HFF-Myc (cell line): ENCODE results near the gene BBOX1.
A peak's percentile ranks its signal among the peaks of the same experiment; 100 is the strongest.

ENCODE experiments used
- DNase-seq: peaks from one replicate; pipeline ENCODE4 v3.0.0-alpha.2; 2011; ENCODE audit warnings: low read depth; ENCODE audit errors: extremely low read depth
- H3K4me3 ChIP-seq: replicated peaks from 2 replicates; pipeline ENCODE4 v1.5.1; 2011; ENCODE audit warnings: low read depth, mild to moderate bottlenecking, control low read depth, low read length
- CTCF ChIP-seq: IDR thresholded peaks from 2 replicates; pipeline ENCODE4 v1.5.1; 2012; ENCODE audit warnings: mild to moderate bottlenecking, low read depth, low read length, control low read depth; ENCODE audit errors: missing control alignments

Gene BBOX1

GRCh38 chr11:27002431-27002830 is 38.2 kb upstream of the BBOX1 start:
- TF ChIP-seq CTCF: no peak
- no peak for DNase-seq
- no peak overlapping the region for H3K4me3 ChIP-seq

DNA sequence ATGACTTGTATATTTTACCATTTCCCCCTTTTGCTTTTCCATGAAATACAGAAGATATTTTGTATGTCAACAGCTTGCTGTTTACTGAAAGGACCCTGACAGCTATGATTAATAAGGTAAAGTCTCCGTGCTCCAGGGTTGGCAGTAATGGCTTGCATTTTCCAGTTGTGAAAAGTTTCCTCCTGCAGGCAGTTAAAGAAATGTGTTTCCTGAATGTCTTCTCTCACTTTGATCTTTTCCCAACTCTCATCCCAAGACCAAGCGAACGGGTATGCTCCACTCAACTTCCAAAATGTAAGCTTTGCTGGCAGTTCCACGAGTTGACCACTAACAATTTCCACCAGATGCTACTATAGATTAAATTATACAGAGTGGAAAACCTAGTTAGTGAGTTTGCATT is 37.8 kb upstream of the BBOX1 start:
- TF ChIP-seq CTCF: no peak
- DNase-seq: no peak
- H3K4me3 ChIP-seq: no peak overlapping the region

- H3K4me3 ChIP-seq: no peak overlapping the region
- no peak for DNase-seq
- no peak for TF ChIP-seq CTCF
These were observed 36.5 kb upstream of the BBOX1 start for GRCh38 chr11:27004103-27004502.

DNA sequence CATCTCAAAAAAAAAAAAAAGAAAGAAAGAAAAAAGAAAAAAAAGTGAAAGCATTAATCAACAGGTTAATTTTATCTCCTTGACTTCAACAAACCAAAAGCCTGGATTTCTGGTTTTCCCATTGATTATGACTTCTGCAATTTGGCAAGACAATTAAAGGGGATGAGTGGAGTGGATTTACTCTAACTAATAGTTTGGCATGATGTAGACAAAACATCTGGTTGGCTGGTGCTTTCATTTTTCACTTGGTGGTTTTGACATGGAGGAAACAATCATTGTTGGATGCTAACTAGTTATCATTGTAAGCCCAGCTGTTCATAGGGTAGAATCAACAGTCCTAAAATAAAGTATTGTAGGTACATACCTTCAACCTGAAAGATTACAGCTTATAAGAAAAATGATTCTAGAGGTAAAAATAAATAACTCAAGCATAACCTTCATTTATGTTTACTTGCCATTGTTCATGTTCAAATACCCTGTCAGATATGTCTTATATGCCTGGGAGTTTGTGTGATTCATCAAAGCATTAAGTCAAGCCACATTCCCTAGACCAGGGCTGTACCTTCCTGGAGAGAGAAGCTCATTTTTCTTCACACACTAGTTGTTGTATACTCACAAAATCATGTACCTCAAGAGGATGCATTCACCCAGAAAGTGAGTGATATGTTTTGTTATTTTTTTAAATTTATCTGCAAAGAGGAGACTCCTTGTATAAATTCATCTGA is 31.6 kb upstream of the BBOX1 start:
- DNase-seq: no peak
- TF ChIP-seq CTCF: no peak
- H3K4me3 ChIP-seq: no peak overlapping the region

- DNase-seq: no peak
- H3K4me3 ChIP-seq: no peak overlapping the region
These were observed 28.9 kb upstream of the BBOX1 start for GRCh38 chr11:27011560-27012233.

DNA sequence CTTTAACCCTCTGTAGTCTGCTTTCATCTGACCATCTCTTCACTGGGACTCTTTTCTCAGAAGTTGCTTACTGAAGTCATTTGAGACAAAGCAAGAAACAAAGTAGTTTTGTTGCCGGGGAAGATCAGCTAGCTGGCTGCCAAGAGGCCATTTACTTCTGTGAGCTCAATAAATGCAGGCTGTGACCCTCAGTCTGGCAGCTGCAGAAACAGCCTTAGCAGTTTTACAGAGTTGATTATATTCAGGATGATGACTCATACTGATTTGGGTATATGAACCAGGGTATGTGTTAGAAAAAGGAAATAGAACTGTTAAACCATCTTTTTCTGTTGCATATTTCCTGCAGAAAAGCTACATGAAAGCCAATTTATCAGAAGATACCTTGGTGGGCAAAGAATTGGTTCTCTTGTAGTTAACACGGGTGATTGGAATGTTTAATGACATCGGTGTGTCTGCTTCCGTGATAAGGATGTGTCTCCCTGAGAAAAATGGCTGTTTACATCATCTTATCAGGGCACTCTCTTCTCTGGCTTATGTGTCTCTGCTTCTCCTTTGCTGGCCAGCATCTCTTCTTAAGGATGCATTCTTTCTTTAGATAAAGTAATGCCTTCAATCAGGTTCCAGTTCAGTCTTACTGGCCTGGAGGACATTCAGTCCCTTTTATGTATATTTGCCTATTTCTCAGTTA is 28.2 kb upstream of the BBOX1 start:
- peak; percentile 60 for DNase-seq
- TF ChIP-seq CTCF: no peak
- no peak overlapping the region for H3K4me3 ChIP-seq

More at GRCh38 chr11:27011560-27012233, 28.9 kb upstream of the BBOX1 start:
- TF ChIP-seq CTCF: no peak
